Nephron progenitor cell (in vitro differentiated cells): ENCODE results near the gene KLK13.

Experiments used
- DNase-seq: peaks from one replicate; pipeline ENCODE4 v3.0.0; 2021
- H3K27ac Mint-ChIP-seq: 2 replicates; pipeline ENCODE4 v1.8.0; 2021; ENCODE audit warnings: mild to moderate bottlenecking, moderate library complexity, mixed read lengths
- H3K27me3 Mint-ChIP-seq: 2 replicates; pipeline ENCODE4 v1.8.0; 2021; ENCODE audit warnings: mild to moderate bottlenecking, low read depth, mixed read lengths; ENCODE audit not compliant: poor library complexity
- H3K36me3 Mint-ChIP-seq: 2 replicates; pipeline ENCODE4 v1.8.0; 2021; ENCODE audit warnings: low read depth, mixed read lengths
- H3K4me1 Mint-ChIP-seq: 2 replicates; pipeline ENCODE4 v1.8.0; 2021; ENCODE audit warnings: mixed read lengths
- H3K4me3 Mint-ChIP-seq: 2 replicates; pipeline ENCODE4 v1.8.0; 2021; ENCODE audit warnings: mild to moderate bottlenecking, moderate library complexity, mixed read lengths
- H3K9me3 Mint-ChIP-seq: 2 replicates; pipeline ENCODE4 v1.8.0; 2021; ENCODE audit warnings: mild to moderate bottlenecking, moderate library complexity, mixed read lengths
- CTCF ChIP-seq: fragments of 200-600 bp; sonication (generic); IDR thresholded peaks from 2 replicates; pipeline ENCODE4 v1.5.0; 2021; ENCODE audit warnings: antibody characterized with exemption

KLK13 gene

GRCh38 chr19:51015691-51016267, 49.1 kb downstream of the KLK13 start:
- Mint-ChIP-seq H3K9me3 (peaks cover 21% of the 10 kb centered on the region), H3K27me3 (peaks cover 91% of the 10 kb centered on the region), H3K4me3 (peak overlapping the region; percentile 61), H3K36me3 (no peaks in the 10 kb centered on the region), H3K4me1 (peaks cover 14% of the 10 kb centered on the region), H3K27ac (no peak overlapping the region)
- TF ChIP-seq CTCF: no peak
- no peak for DNase-seq

- TF ChIP-seq CTCF: no peak
- Mint-ChIP-seq H3K9me3 (peaks cover 21% of the 10 kb centered on the region), H3K4me1 (peaks cover 14% of the 10 kb centered on the region), H3K4me3 (no peak overlapping the region), H3K27me3 (peaks cover 90% of the 10 kb centered on the region), H3K36me3 (no peaks in the 10 kb centered on the region), H3K27ac (no peak overlapping the region)
- DNase-seq: no peak
Observed at GRCh38 chr19:51014242-51014641, 50.6 kb downstream of the KLK13 start.

GRCh38 chr19:51012661-51013190, 52.2 kb downstream of the KLK13 start:
- DNase-seq: no peak
- Mint-ChIP-seq H3K27me3 (peaks cover 86% of the 10 kb centered on the region), H3K27ac (no peak overlapping the region), H3K4me1 (peaks cover 5% of the 10 kb centered on the region), H3K9me3 (peaks cover 16% of the 10 kb centered on the region), H3K4me3 (no peak overlapping the region), H3K36me3 (no peaks in the 10 kb centered on the region)
- TF ChIP-seq CTCF: no peak

- no peak for TF ChIP-seq CTCF
- Mint-ChIP-seq H3K4me1 (peaks cover 6% of the 10 kb centered on the region), H3K36me3 (no peaks in the 10 kb centered on the region), H3K9me3 (no peaks in the 10 kb centered on the region), H3K27me3 (peaks cover 77% of the 10 kb centered on the region), H3K4me3 (no peak overlapping the region), H3K27ac (no peak overlapping the region)
- no peak for DNase-seq
Observed at GRCh38 chr19:51010066-51010795, 54.7 kb downstream of the KLK13 start.

GRCh38 chr19:51009061-51009891, 55.6 kb downstream of the KLK13 start:
- no peak overlapping the region for H3K4me3 Mint-ChIP-seq
- peaks cover 77% of the 10 kb centered on the region for H3K27me3 Mint-ChIP-seq
- H3K27ac Mint-ChIP-seq: no peak overlapping the region
- DNase-seq: no peak
- peaks cover 11% of the 10 kb centered on the region for H3K4me1 Mint-ChIP-seq
- no peak for TF ChIP-seq CTCF
- H3K9me3 Mint-ChIP-seq: no peaks in the 10 kb centered on the region
- no peaks in the 10 kb centered on the region for H3K36me3 Mint-ChIP-seq
